HG03196 (cell line): ENCODE data around the gene ATXN2L.
"Not testable (repeated sequence)": the region's sequence is repeated elsewhere in the genome, so short reads cannot be mapped to it uniquely, and the experiment has no call there.

Experiments
- ATAC-seq: cut with Tn5 transposase; IDR thresholded peaks from one replicate; pipeline ENCODE4 v1.9.1; 2021; ENCODE audit not compliant: unreplicated experiment

Gene ATXN2L

GRCh38 chr16:28822520-28823290, at the start of gene ATXN2L:
Gene ATXN2L, plus strand, starts transcription at chr16:28822999. Its CDS starts 261 bp downstream, at chr16:28823260.
- peak; percentile 50 for ATAC-seq

GRCh38 chr16:28781697-28782096, 41.1 kb upstream of the ATXN2L start:
- ATAC-seq, result not testable (repeated sequence)

- not testable (repeated sequence) for ATAC-seq
Observed at GRCh38 chr16:28782357-28782756, 40.4 kb upstream of the ATXN2L start.

GRCh38 chr16:28802235-28803019, 20.4 kb upstream of the ATXN2L start:
- peak; percentile 83 for ATAC-seq

- not testable (repeated sequence) for ATAC-seq
Observed at GRCh38 chr16:28807445-28808120, 15.2 kb upstream of the ATXN2L start.

- ATAC-seq, result no peak
Observed at GRCh38 chr16:28820016-28820415, 2.8 kb upstream of the ATXN2L start.

- not testable (repeated sequence) for ATAC-seq
Observed at GRCh38 chr16:28820546-28820945, 2.3 kb upstream of the ATXN2L start.

GRCh38 chr16:28821874-28822519, 802 bp upstream of the ATXN2L start:
- no peak for ATAC-seq

GRCh38 chr16:28823291-28823872, 583 bp downstream of the ATXN2L start:
- ATAC-seq, result peak; percentile 20

GRCh38 chr16:28823873-28824716, 1.3 kb downstream of the ATXN2L start:
- ATAC-seq, result peak; percentile 51

- ATAC-seq, result no peak
Observed at GRCh38 chr16:28824717-28824973, 1.8 kb downstream of the ATXN2L start.

- ATAC-seq, result no peak
Observed at GRCh38 chr16:28826141-28826540, 3.3 kb downstream of the ATXN2L start.

GRCh38 chr16:28829747-28830146, 6.9 kb downstream of the ATXN2L start:
- no peak for ATAC-seq

- no peak for ATAC-seq
Observed at GRCh38 chr16:28830531-28830930, 7.7 kb downstream of the ATXN2L start.

- no peak for ATAC-seq
Observed at GRCh38 chr16:28834349-28834748, 11.6 kb downstream of the ATXN2L start.

GRCh38 chr16:28834873-28835863, 12.4 kb downstream of the ATXN2L start:
- no peak for ATAC-seq

GRCh38 chr16:28835864-28836760, 13.3 kb downstream of the ATXN2L start:
- ATAC-seq, result no peak

GRCh38 chr16:28836761-28837064, 13.9 kb downstream of the ATXN2L start:
- no peak for ATAC-seq
